Measurements from ENCODE around the gene KRT35.

Gene KRT35

DNA sequence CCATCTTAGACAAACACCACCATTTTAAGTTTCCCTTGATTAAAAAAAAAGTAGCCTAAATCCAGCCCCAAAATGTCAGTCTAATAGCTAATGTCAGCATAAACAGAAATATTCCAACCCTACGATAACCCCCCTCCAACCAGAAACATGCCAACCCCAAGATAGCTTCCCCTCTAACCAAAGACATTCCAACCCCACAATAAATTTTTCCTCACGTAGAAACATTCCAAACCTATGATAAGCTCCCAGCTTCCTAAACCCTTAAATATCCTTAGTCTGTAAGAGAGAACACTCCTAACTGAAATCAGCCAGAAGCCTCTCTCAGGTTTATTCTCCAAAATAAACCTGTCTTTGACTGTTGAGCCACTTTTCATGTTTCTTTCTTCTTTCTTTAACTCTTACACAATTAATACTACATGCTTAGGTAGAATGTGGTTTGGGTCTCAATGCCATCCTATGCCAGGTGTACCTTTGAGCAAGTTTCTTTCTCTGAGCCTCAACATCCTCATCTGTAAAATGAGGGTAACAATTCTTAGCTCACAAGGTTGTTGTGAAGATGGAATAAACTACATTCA lies 29.7 kb downstream of the KRT35 start (continued):
- no peak for TF ChIP-seq ZNF837 (tag by site-specific recombination; IDR thresholded peaks at IDR 0.05)

GRCh38 chr17:41449008-41449407 lies 31.9 kb downstream of the KRT35 start:
- Histone ChIP-seq H3K27ac (ENCODE audit: extremely low read depth, low read depth, low read length) (no peak overlapping the region), H3K4me1 (ENCODE audit: control insufficient read depth, insufficient read depth, low read length) (no peaks in the 10 kb centered on the region), H3K9me3 (ENCODE audit: control insufficient read depth, insufficient read depth, low read depth, low read length) (no peaks in the 10 kb centered on the region), H3K36me3 (ENCODE audit: control insufficient read depth in 2 of 2, insufficient read depth in 1 of 2, low read length in 2 of 2) (no peaks in the 10 kb centered on the region), H3K4me3 (ENCODE audit: low read depth, low read length) (no peak overlapping the region)
- no peak for TF ChIP-seq ZNF747 (tag by site-specific recombination; IDR thresholded peaks at IDR 0.05)
- TF ChIP-seq ZBTB49 (tag by site-specific recombination; IDR thresholded peaks at IDR 0.05; ENCODE audit: low read depth) = no peak
- POLR2A ChIA-PET = no interaction called here
- CTCF ChIA-PET = interaction anchor here (1.0 kb wide), 1 partner anchor 31 kb away, joined by 4 read pairs; no protein-coding TSS in a partner anchor

DNA sequence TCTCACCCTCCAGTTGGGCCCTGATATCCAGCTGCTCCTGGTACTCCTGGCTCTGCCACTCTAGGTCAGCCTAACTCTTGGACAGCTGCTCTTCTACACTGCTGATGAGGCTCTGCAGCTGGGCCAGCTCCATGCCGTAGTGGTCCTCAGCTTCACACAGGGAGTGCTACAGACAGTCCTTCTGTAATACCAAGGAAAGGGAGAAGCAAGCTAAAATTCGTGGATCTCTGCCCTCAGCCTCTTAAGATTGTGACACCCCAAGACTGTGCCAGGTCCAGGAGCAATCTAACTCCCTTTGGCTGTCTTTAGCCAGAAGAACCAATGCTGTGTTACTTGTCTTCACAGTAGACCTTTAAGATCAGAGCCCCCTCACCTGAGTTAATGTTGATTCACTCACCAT lies 32.4 kb downstream of the KRT35 start:
- no peak for TF ChIP-seq PBX3 (CRISPR knock-in tag; IDR thresholded peaks at IDR 0.05)
- TF ChIP-seq ZNF664 (tag by site-specific recombination; IDR thresholded peaks at IDR 0.05) = no peak
- TF ChIP-seq, protein P1, sequence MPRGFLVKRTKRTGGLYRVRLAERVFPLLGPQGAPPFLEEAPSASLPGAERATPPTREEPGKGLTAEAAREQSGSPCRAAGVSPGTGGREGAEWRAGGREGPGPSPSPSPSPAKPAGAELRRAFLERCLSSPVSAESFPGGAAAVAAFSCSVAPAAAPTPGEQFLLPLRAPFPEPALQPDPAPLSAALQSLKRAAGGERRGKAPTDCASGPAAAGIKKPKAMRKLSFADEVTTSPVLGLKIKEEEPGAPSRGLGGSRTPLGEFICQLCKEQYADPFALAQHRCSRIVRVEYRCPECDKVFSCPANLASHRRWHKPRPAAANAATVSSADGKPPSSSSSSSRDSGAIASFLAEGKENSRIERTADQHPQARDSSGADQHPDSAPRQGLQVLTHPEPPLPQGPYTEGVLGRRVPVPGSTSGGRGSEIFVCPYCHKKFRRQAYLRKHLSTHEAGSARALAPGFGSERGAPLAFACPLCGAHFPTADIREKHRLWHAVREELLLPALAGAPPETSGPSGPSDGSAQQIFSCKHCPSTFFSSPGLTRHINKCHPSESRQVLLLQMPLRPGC (tag by site-specific recombination; IDR thresholded peaks at IDR 0.05) = no peak
- TF ChIP-seq ZXDB (tag by site-specific recombination; IDR thresholded peaks at IDR 0.05) = no peak
- TF ChIP-seq SP3 (tag by site-specific recombination; IDR thresholded peaks at IDR 0.05) = no peak
- no peak for TF ChIP-seq ZNF394 (tag by site-specific recombination; IDR thresholded peaks at IDR 0.05; ENCODE audit: borderline replicate concordance)
- no peak for TF ChIP-seq ZNF140 (tag by site-specific recombination; IDR thresholded peaks at IDR 0.05)
- TF ChIP-seq PRDM10 (tag by site-specific recombination; IDR thresholded peaks at IDR 0.05) = no peak
- no peak for TF ChIP-seq ZNF830 (tag by site-specific recombination; IDR thresholded peaks at IDR 0.05; ENCODE audit: low read depth)
- TF ChIP-seq, protein P2, sequence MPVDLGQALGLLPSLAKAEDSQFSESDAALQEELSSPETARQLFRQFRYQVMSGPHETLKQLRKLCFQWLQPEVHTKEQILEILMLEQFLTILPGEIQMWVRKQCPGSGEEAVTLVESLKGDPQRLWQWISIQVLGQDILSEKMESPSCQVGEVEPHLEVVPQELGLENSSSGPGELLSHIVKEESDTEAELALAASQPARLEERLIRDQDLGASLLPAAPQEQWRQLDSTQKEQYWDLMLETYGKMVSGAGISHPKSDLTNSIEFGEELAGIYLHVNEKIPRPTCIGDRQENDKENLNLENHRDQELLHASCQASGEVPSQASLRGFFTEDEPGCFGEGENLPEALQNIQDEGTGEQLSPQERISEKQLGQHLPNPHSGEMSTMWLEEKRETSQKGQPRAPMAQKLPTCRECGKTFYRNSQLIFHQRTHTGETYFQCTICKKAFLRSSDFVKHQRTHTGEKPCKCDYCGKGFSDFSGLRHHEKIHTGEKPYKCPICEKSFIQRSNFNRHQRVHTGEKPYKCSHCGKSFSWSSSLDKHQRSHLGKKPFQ (tag by site-specific recombination; IDR thresholded peaks at IDR 0.05) = no peak
- no peak for TF ChIP-seq ZNF175 (tag by site-specific recombination; IDR thresholded peaks at IDR 0.05)
- no peak for TF ChIP-seq ZNF514 (tag by site-specific recombination; IDR thresholded peaks at IDR 0.05)
- TF ChIP-seq ZNF701 (tag by site-specific recombination; IDR thresholded peaks at IDR 0.05) = no peak
- TF ChIP-seq ZNF585B (tag by site-specific recombination; IDR thresholded peaks at IDR 0.05) = no peak
- TF ChIP-seq ZNF76 (tag by site-specific recombination; IDR thresholded peaks at IDR 0.05; ENCODE audit: borderline replicate concordance, low read depth) = no peak
- Histone ChIP-seq H3K4me3 (ENCODE audit: low read depth, low read length) (no peak overlapping the region), H3K9me3 (ENCODE audit: control insufficient read depth, insufficient read depth, low read depth, low read length) (no peaks in the 10 kb centered on the region), H3K27ac (ENCODE audit: extremely low read depth, low read depth, low read length) (no peak overlapping the region), H3K36me3 (ENCODE audit: control insufficient read depth in 2 of 2, insufficient read depth in 1 of 2, low read length in 2 of 2) (no peaks in the 10 kb centered on the region), H3K4me1 (ENCODE audit: control insufficient read depth, insufficient read depth, low read length) (no peaks in the 10 kb centered on the region)
- ChIA-PET POLR2A (no interaction called here), CTCF (interaction anchor here (1.0 to 1.6 kb wide), 2 partner anchors 31 to 200 kb away, joined by 4 to 6 read pairs; no protein-coding TSS in a partner anchor)
